Vagina (tissue), 2 donors: ENCODE results near the gene MBP.

Experiments
- POLR2AphosphoS5 ChIP-seq, 2 donors: sonication (generic); formaldehyde crosslinking; IDR thresholded peaks; one replicate each; pipeline ENCODE4 v1.9.0; 2017; ENCODE audit warnings: antibody characterized with exemption in 2 of 2, mild to moderate bottlenecking in 2 of 2, low read depth in 1 of 2; ENCODE audit not compliant: insufficient read depth in 1 of 2
- TF ChIP-seq, protein P1 (sequence below), 3 experiments: fragments of 450-650 bp in 2 of 3; fragments of 200-600 bp in 1 of 3; sonication (generic) in 1 of 3; IDR thresholded peaks; one replicate each; pipeline ENCODE4 v1.5.1; 2017 to 2019; ENCODE audit warnings: antibody characterized with exemption in 3 of 3, mild to moderate bottlenecking in 2 of 3, moderate library complexity in 2 of 3

- TF ChIP-seq, protein P1, sequence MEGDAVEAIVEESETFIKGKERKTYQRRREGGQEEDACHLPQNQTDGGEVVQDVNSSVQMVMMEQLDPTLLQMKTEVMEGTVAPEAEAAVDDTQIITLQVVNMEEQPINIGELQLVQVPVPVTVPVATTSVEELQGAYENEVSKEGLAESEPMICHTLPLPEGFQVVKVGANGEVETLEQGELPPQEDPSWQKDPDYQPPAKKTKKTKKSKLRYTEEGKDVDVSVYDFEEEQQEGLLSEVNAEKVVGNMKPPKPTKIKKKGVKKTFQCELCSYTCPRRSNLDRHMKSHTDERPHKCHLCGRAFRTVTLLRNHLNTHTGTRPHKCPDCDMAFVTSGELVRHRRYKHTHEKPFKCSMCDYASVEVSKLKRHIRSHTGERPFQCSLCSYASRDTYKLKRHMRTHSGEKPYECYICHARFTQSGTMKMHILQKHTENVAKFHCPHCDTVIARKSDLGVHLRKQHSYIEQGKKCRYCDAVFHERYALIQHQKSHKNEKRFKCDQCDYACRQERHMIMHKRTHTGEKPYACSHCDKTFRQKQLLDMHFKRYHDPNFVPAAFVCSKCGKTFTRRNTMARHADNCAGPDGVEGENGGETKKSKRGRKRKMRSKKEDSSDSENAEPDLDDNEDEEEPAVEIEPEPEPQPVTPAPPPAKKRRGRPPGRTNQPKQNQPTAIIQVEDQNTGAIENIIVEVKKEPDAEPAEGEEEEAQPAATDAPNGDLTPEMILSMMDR (IDR thresholded peaks at IDR 0.05): no peak
- no peak for TF ChIP-seq POLR2AphosphoS5 (IDR thresholded peaks at IDR 0.05; ENCODE audit: insufficient read depth in 1 of 2, low read depth in 1 of 2)
Measured at GRCh38 chr18:77093586-77093985, 39.0 kb downstream of the MBP start.
